ENCODE data around the gene RER1.

DNA sequence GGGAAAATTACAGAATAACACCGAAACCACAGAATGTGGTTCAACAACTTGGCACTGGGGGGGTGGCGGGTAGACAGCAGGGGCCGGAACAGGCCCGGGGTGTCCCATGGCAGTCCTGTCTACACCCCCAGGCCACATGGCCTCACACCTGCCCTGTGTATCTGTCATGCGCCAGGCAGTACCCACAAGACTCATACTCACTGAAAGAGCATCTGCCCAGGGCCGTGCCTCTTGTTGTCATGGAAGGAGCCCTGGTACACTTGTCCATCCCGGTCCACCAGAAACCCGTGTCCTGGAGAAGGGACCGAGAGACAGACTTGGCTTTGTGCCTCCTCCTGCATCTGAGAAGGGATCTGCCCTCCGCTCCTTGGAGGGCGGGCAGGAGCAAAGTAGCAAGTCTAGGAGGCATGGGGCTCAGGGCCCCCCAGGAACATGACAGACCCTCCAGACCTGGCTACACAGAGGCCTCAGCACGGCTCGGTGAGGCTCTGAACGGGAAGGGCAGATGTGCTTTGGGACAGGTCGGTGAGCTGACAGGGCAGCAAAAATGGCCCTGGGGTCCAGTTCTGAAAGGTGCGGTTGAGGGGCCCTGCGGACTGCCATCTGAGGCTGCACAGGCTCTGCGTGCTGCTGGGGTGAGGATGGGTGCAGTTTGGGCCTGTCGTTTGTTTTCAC lies 5.9 kb upstream of the RER1 start:
- TF ChIP-seq, protein P1, sequence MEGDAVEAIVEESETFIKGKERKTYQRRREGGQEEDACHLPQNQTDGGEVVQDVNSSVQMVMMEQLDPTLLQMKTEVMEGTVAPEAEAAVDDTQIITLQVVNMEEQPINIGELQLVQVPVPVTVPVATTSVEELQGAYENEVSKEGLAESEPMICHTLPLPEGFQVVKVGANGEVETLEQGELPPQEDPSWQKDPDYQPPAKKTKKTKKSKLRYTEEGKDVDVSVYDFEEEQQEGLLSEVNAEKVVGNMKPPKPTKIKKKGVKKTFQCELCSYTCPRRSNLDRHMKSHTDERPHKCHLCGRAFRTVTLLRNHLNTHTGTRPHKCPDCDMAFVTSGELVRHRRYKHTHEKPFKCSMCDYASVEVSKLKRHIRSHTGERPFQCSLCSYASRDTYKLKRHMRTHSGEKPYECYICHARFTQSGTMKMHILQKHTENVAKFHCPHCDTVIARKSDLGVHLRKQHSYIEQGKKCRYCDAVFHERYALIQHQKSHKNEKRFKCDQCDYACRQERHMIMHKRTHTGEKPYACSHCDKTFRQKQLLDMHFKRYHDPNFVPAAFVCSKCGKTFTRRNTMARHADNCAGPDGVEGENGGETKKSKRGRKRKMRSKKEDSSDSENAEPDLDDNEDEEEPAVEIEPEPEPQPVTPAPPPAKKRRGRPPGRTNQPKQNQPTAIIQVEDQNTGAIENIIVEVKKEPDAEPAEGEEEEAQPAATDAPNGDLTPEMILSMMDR (IDR thresholded peaks at IDR 0.05) = no peak
- TF ChIP-seq POLR2A (IDR thresholded peaks at IDR 0.05) = no peak
